Measurements from ENCODE around the gene TRPM5.

- TF ChIP-seq CTCF (IDR thresholded peaks at IDR 0.05; ENCODE audit: insufficient read depth, low read length, poor library complexity, severe bottlenecking) (peak; percentile 98), EZH2phosphoT487 (conservative IDR thresholded peaks at IDR 0.05; ENCODE audit: low read length) (no peak)
These were observed 24.4 kb downstream of the TRPM5 start for GRCh38 chr11:2419638-2420501.

Measured in SU-DHL-6 (cell line).